HepG2 (cell line): ENCODE data around the gene TUBA1C. TPM values are rescaled to one million over a fixed set of nuclear protein-coding genes. Genes with fewer than 3 reads are reported as not detected.

Experiments
- ATAC-seq: fragments of 200-7000 bp; cut with Tn5 transposase; 3 replicates; pipeline ENCODE4 v1.9.1; 2020; ENCODE audit warnings: mild to moderate bottlenecking, moderate library complexity
- BruUV-seq: library from RNA; stranded (reverse); fragments of 400-500 nt; replicated peaks from 2 replicates; lab custom pipeline; 2021; lab: Mats Ljungman, UMichigan
- CTCF ChIA-PET: fragments of 300-600 bp; formaldehyde crosslinking; extraction: SDS; loops from one replicate; lab custom pipeline; 2021; ENCODE audit warnings: low total read pairs, inconsistent platforms, low intra/inter-chr PET ratio; lab: Yijun Ruan, JAX
- POLR2A ChIA-PET: fragments of 350-600 bp; sonication (Branson Sonifier 250); formaldehyde crosslinking; loops from one replicate; lab custom pipeline; 2020; ENCODE audit warnings: antibody characterized with exemption, inconsistent platforms; lab: Yijun Ruan, JAX
- DNase-seq: peaks from one replicate; pipeline ENCODE4 v3.0.0-alpha.2; 2015; ENCODE audit warnings: low spot score
- FAIRE-seq: peaks from 3 replicates; lab custom pipeline; 2011; peaks lifted over from hg19 to GRCh38; lab: Jason Lieb, UNC
- H2AFZ ChIP-seq: one replicate; pipeline ENCODE4 v1.6.1; 2011; ENCODE audit warnings: low read length, inconsistent platforms
- H3K27ac ChIP-seq: fragments of 300-600 bp; 3 replicates; pipeline ENCODE4 v1.8.0; 2011; ENCODE audit warnings: mixed run types, mild to moderate bottlenecking, mixed read lengths, low read length, inconsistent platforms; ENCODE audit not compliant: insufficient read depth; ENCODE audit errors: extremely low read length
- H3K27me3 ChIP-seq, 2 experiments: fragments of 200-600 bp in 1 of 2; 2 replicates in 1 of 2; 3 replicates in 1 of 2; pipeline versions ENCODE4 v1.6.0 to v1.8.0; 2011; ENCODE audit warnings: low read length in 2 of 2, mild to moderate bottlenecking in 2 of 2, moderate library complexity in 2 of 2, inconsistent platforms in 1 of 2; ENCODE audit not compliant: insufficient read depth in 2 of 2, control insufficient read depth in 1 of 2
- H3K36me3 ChIP-seq, 2 experiments: fragments of 200-600 bp in 1 of 2; replicated peaks in 1 of 2; 2 replicates in 1 of 2; 3 replicates in 1 of 2; pipeline versions ENCODE4 v1.5.1 to v1.8.0; 2011; ENCODE audit warnings: low read length in 2 of 2, inconsistent platforms in 1 of 2; ENCODE audit not compliant: insufficient read depth in 2 of 2, control insufficient read depth in 1 of 2
- H3K4me1 ChIP-seq: 2 replicates; pipeline ENCODE4 v1.5.1; 2012; ENCODE audit warnings: low read length, inconsistent platforms; ENCODE audit not compliant: insufficient read depth
- H3K4me2 ChIP-seq: 2 replicates; pipeline ENCODE4 v1.6.0; 2011; ENCODE audit warnings: low read depth, low read length, inconsistent platforms
- H3K4me3 ChIP-seq, 3 experiments: fragments of 200-600 bp in 1 of 3; sonication (generic), shearing (Covaris generic) in 1 of 3; replicated peaks in 1 of 3; 2 replicates each; pipeline ENCODE4 v1.5.1; 2011 to 2016; ENCODE audit warnings: low read length in 3 of 3, inconsistent platforms in 2 of 3, low read depth in 2 of 3, mild to moderate bottlenecking in 2 of 3, control low read depth in 1 of 3, mixed read lengths in 1 of 3; ENCODE audit not compliant: insufficient read depth in 1 of 3
- H3K79me2 ChIP-seq: one replicate; pipeline ENCODE4 v1.6.1; 2011; ENCODE audit warnings: low read length, inconsistent platforms; ENCODE audit not compliant: insufficient read depth
- H3K9ac ChIP-seq: 2 replicates; pipeline ENCODE4 v1.6.0; 2011; ENCODE audit warnings: mild to moderate bottlenecking, low read depth, low read length, inconsistent platforms; ENCODE audit not compliant: insufficient read depth
- H3K9me3 ChIP-seq: 2 replicates; pipeline ENCODE4 v1.5.1; 2012; ENCODE audit warnings: mild to moderate bottlenecking, low read length
- H4K20me1 ChIP-seq: 2 replicates; pipeline ENCODE4 v1.6.0; 2011; ENCODE audit warnings: inconsistent platforms, mild to moderate bottlenecking, low read length, moderate library complexity; ENCODE audit not compliant: insufficient read depth
- ARID4A ChIP-seq: sonication (generic); formaldehyde crosslinking; IDR thresholded peaks from 2 replicates; pipeline ENCODE4 v1.5.0; 2020; ENCODE audit warnings: mild to moderate bottlenecking, missing genetic modification reagents, borderline replicate concordance
- ASH2L ChIP-seq: fragments of 300-600, 200-600 bp; sonication (generic); IDR thresholded peaks from 2 replicates; pipeline ENCODE4 v1.7.0; 2017; ENCODE audit warnings: low read depth, mild to moderate bottlenecking, moderate library complexity, mixed read lengths, low read length; ENCODE audit not compliant: insufficient read length
- CEBPB ChIP-seq: IDR thresholded peaks from 2 replicates; pipeline ENCODE4 v1.6.1; 2011; ENCODE audit warnings: low read depth, low read length, improper control_type of control experiment, borderline replicate concordance
- GATAD1 ChIP-seq: IDR thresholded peaks from 2 replicates; pipeline ENCODE4 v1.6.1; 2016; ENCODE audit warnings: missing genetic modification reagents, missing compliant biosample characterization
- HNF1B ChIP-seq: sonication (generic); formaldehyde crosslinking; IDR thresholded peaks from 2 replicates; pipeline ENCODE4 v1.5.1; 2020; ENCODE audit warnings: mild to moderate bottlenecking, moderate library complexity, missing genetic modification reagents
- IRF1 ChIP-seq: sonication (generic); formaldehyde crosslinking; IDR thresholded peaks from 2 replicates; pipeline ENCODE4 v1.4.0; 2020; ENCODE audit warnings: low read depth, mild to moderate bottlenecking, missing genetic modification reagents
- JUND ChIP-seq: sonication (generic); formaldehyde crosslinking; IDR thresholded peaks from 2 replicates; pipeline ENCODE4 v1.8.0; 2022; ENCODE audit warnings: mild to moderate bottlenecking, missing genetic modification reagents
- KDM5B ChIP-seq: sonication (generic); formaldehyde crosslinking; IDR thresholded peaks from 2 replicates; pipeline ENCODE4 v1.4.0; 2020; ENCODE audit warnings: missing genetic modification reagents, mild to moderate bottlenecking, borderline replicate concordance
- NFYB ChIP-seq: sonication (generic); formaldehyde crosslinking; IDR thresholded peaks from 2 replicates; pipeline ENCODE4 v1.4.0; 2020; ENCODE audit warnings: missing genetic modification reagents
- PAX8 ChIP-seq: sonication (generic); formaldehyde crosslinking; IDR thresholded peaks from 2 replicates; pipeline ENCODE4 v1.8.0; 2022; ENCODE audit warnings: mild to moderate bottlenecking, missing genetic modification reagents, borderline replicate concordance
- POGZ ChIP-seq: sonication (generic); formaldehyde crosslinking; IDR thresholded peaks from 2 replicates; pipeline ENCODE4 v1.4.0; 2020; ENCODE audit warnings: mild to moderate bottlenecking, missing genetic modification reagents
- RARG ChIP-seq: sonication (generic); formaldehyde crosslinking; IDR thresholded peaks from 2 replicates; pipeline ENCODE4 v1.4.0; 2020; ENCODE audit warnings: low read depth, mild to moderate bottlenecking, missing genetic modification reagents
- SRY ChIP-seq: sonication (generic); formaldehyde crosslinking; IDR thresholded peaks from 2 replicates; pipeline ENCODE4 v1.8.0; 2022; ENCODE audit warnings: mild to moderate bottlenecking, missing genetic modification reagents
- ZNF136 ChIP-seq: sonication (generic); formaldehyde crosslinking; IDR thresholded peaks from 2 replicates; pipeline ENCODE4 v1.8.1; 2022; ENCODE audit warnings: low read depth, mild to moderate bottlenecking, moderate library complexity, missing genetic modification reagents
- ZNF224 ChIP-seq: sonication (generic); formaldehyde crosslinking; IDR thresholded peaks from 2 replicates; pipeline ENCODE4 v1.5.0; 2020; ENCODE audit warnings: mild to moderate bottlenecking, missing genetic modification reagents
- ZNF790 ChIP-seq: sonication (generic); formaldehyde crosslinking; IDR thresholded peaks from 2 replicates; pipeline ENCODE4 v1.8.0; 2022; ENCODE audit warnings: missing genetic modification reagents, mild to moderate bottlenecking, borderline replicate concordance
- WGBS: methylation state at CpG from one replicate; pipeline ENCODE4 v1.1.6; 2017; ENCODE audit warnings: low lambda C conversion rate; 5-methylcytosine and 5-hydroxymethylcytosine counted together
- in situ Hi-C: cut with HindIII; loops from 2 replicates; pipeline ENCODE4 v1.10.0; 2017; ENCODE audit warnings: low pct_unique_long_range_greater_than_20kb; ENCODE audit not compliant: extremely low pct_ligation_motif_present
- intact Hi-C: fragments of 100-400 bp; cut with micrococcal nuclease; formaldehyde crosslinking; loops from one replicate; pipeline ENCODE4 v1.10.0; 2022; ENCODE audit not compliant: unreplicated experiment
- polyA plus RNA-seq, 8 experiments: library from polyadenylated mRNA; depleted of rRNA in 3 of 8; stranded (reverse) in 7 of 8; unstranded in 1 of 8; fragments of >200 nt; fragmentation: Illumina TruSeq in 4 of 8; extraction: Trizol in 4 of 8; gene quantifications; 2 replicates each; pipeline versions ENCODE4 v1.2.1 to v1.2.3, GENCODE V29; 2011 to 2016; ENCODE audit warnings: low read depth in 4 of 8, missing spikeins in 1 of 8, mixed read lengths in 1 of 8; ENCODE audit not compliant: insufficient read depth in 1 of 8
- total RNA-seq, 5 experiments: library from RNA; depleted of rRNA; stranded (reverse); fragments of >200 nt; fragmentation: Illumina TruSeq; extraction: Trizol; gene quantifications; 2 replicates each; pipeline ENCODE4 v1.2.3, GENCODE V29; 2016; ENCODE audit warnings: low read depth in 1 of 5

The TUBA1C gene
- total and polyA plus RNA-seq, 2 of the 13 experiments (the other 11 are each of a cell fraction or from before 2014, with no cell fraction given) = 693 to 1,075 TPM

- Histone ChIP-seq H3K27ac (peak within 1 kb of the TSS; percentile 75), H3K79me2 (peaks cover 8% of the 10 kb centered on the region), H3K4me2 (peak within 1 kb of the TSS; percentile 95), H3K9ac (peak within 1 kb of the TSS; percentile 86), H3K36me3 (peaks cover 10 to 22% of the 10 kb centered on the region in 2 experiments), H3K9me3 (no peaks in the 10 kb centered on the region), H3K27me3 (peaks cover 0 to 4% of the 10 kb centered on the region in 2 experiments; a peak in 1 of 5 replicates), H3K4me3 (peak within 1 kb of the TSS; percentile 81 to 98 (median 96)), H2AFZ (peak within 1 kb of the TSS; percentile 54), H3K4me1 (peaks cover 15% of the 10 kb centered on the region), H4K20me1 (no peaks in the 10 kb centered on the region)
- 3% methylated on average over 26 of the region's 65 CpGs for WGBS
- intact Hi-C loops = loop anchor here (1.0 kb wide), 1 partner anchor 24 kb away; no protein-coding TSS in a partner anchor
- DNase-seq (peak; percentile 97), FAIRE-seq (peak; percentile 91), ATAC-seq (peak; percentile 99)
- ChIA-PET POLR2A (interaction anchor here (0.6 to 2.2 kb wide), 20 partner anchors 9 to 418 kb away, joined by 3 to 18 read pairs (median 4); partner anchors contain the start of genes DNAJC22, MCRS1, PRPF40B and SPATS2), CTCF (no interaction called here)
- in situ Hi-C loops = no loop called here
- no TSS peak for BruUV-seq
- peak; percentile 44; the same call in 1 of the 2 replicates for TF ChIP-seq SRY (CRISPR knock-in tag)
- TF ChIP-seq HNF1B (CRISPR knock-in tag) = peak; percentile 59; the same call in 1 of the 2 replicates
- 0 out of 2 replicates have a peak, but pooled peaks have one; percentile 54 for TF ChIP-seq ZNF136 (CRISPR knock-in tag)
- TF ChIP-seq ASH2L = peak; percentile 63
- no peak; the same call in 1 of the 2 replicates for TF ChIP-seq KDM5B (CRISPR knock-in tag)
- no peak for TF ChIP-seq IRF1 (CRISPR knock-in tag)
- TF ChIP-seq ZNF224 (CRISPR knock-in tag) = no peak
- TF ChIP-seq JUND (CRISPR knock-in tag) = no peak
- peak; percentile 99 for TF ChIP-seq ARID4A (CRISPR knock-in tag)
- TF ChIP-seq CEBPB = no peak
- peak; percentile 92 for TF ChIP-seq POGZ (CRISPR knock-in tag)
- no peak for TF ChIP-seq ZNF790 (CRISPR knock-in tag)
- TF ChIP-seq PAX8 (CRISPR knock-in tag) = no peak
- no peak for TF ChIP-seq RARG (CRISPR knock-in tag)
- peak; percentile 98 for TF ChIP-seq NFYB (CRISPR knock-in tag)
- peak; percentile 95 for TF ChIP-seq GATAD1 (CRISPR knock-in tag)
Measured at GRCh38 chr12:49322708-49323523, 58.0 kb downstream of the TUBA1C start, which contains the start of gene TROAP. TROAP (plus strand) TSS chr12:49323255; CDS start chr12:49323609, 354 bp downstream.
